HCT116 (cell line): Measurements from ENCODE around the gene MYLIP. TPM values are rescaled to one million over a fixed set of nuclear protein-coding genes. Genes with fewer than 3 reads are reported as not detected.

Source experiments
- ATAC-seq: fragments of 200-7000 bp; cut with Tn5 transposase; 2 replicates; pipeline ENCODE4 v1.9.1; 2020; ENCODE audit warnings: mild to moderate bottlenecking, moderate library complexity
- BruUV-seq: library from RNA; stranded (reverse); fragments of 400-500 nt; replicated peaks from 2 replicates; lab custom pipeline; 2021; lab: Mats Ljungman, UMichigan
- CTCF ChIA-PET: fragments of 300-600 bp; sonication (Branson Sonifier 250); formaldehyde crosslinking; loops from one replicate; lab custom pipeline; 2021; ENCODE audit warnings: antibody characterized with exemption; lab: Charles Lee
- POLR2A ChIA-PET: fragments of 300-600, 350-600 bp; sonication (Branson Sonifier 250); formaldehyde crosslinking; loops from one replicate; lab custom pipeline; 2021; ENCODE audit warnings: antibody characterized with exemption; lab: Charles Lee
- RAD21 ChIA-PET, 2 experiments: fragments of 300-600 bp; sonication (Branson Sonifier 250); formaldehyde crosslinking; loops; one replicate each; lab custom pipeline; 2023; ENCODE audit warnings: low total read pairs in 2 of 2; ENCODE audit not compliant: uncharacterized antibody in 2 of 2, unreplicated experiment in 2 of 2, low non-redundant PET in 1 of 2; lab: Charles Lee
- DNase-seq: peaks from one replicate; pipeline ENCODE4 v3.0.0-alpha.2; 2010; ENCODE audit warnings: low read depth, low spot score
- H2AFZ ChIP-seq: fragments of 200-600 bp; shearing (Covaris generic), sonication (generic); 2 replicates; pipeline ENCODE4 v1.6.1; 2017; ENCODE audit warnings: low read depth, mixed run types, mixed read lengths, antibody characterized with exemption, low read length; ENCODE audit not compliant: poor library complexity, severe bottlenecking
- H3K27ac ChIP-seq: 2 replicates; pipeline ENCODE4 v1.5.1; 2012; ENCODE audit warnings: low read depth, low read length
- H3K27me3 ChIP-seq: fragments of 200-600 bp; sonication (generic); 2 replicates; pipeline ENCODE4 v1.6.1; 2016; ENCODE audit warnings: mixed run types, low read length, mixed read lengths; ENCODE audit not compliant: insufficient read depth
- H3K36me3 ChIP-seq, 2 experiments: fragments of 200-500 bp in 1 of 2; fragments of 200-600 bp in 1 of 2; sonication (Bioruptor generic) in 1 of 2; sonication (generic) in 1 of 2; 2 replicates each; pipeline versions ENCODE4 v1.5.1 to v1.6.1; 2014 to 2016; ENCODE audit warnings: low read length in 2 of 2, inconsistent platforms in 1 of 2, mixed read lengths in 1 of 2, mixed run types in 1 of 2; ENCODE audit not compliant: insufficient read depth in 2 of 2, control insufficient read depth in 1 of 2
- H3K4me1 ChIP-seq, 2 experiments: fragments of 200-600 bp in 1 of 2; sonication (generic) in 1 of 2; 2 replicates each; pipeline versions ENCODE4 v1.5.1 to v1.6.1; 2012 to 2017; ENCODE audit warnings: low read length in 2 of 2, inconsistent platforms in 1 of 2, mild to moderate bottlenecking in 1 of 2, mixed read lengths in 1 of 2, mixed run types in 1 of 2, moderate library complexity in 1 of 2; ENCODE audit not compliant: insufficient read depth in 2 of 2, control insufficient read depth in 1 of 2
- H3K4me2 ChIP-seq: fragments of 200-600 bp; sonication (generic); 2 replicates; pipeline ENCODE4 v1.6.1; 2017; ENCODE audit warnings: mixed run types, low read length, mixed read lengths
- H3K4me3 ChIP-seq, 2 experiments: fragments of 200-600 bp in 1 of 2; sonication (generic) in 1 of 2; replicated peaks in 1 of 2; 2 replicates each; pipeline ENCODE4 v1.5.1; 2011 to 2016; ENCODE audit warnings: low read length in 2 of 2, control low read depth in 1 of 2, low read depth in 1 of 2, mild to moderate bottlenecking in 1 of 2, mixed read lengths in 1 of 2, mixed run types in 1 of 2
- H3K79me2 ChIP-seq: fragments of 200-600 bp; sonication (generic); 2 replicates; pipeline ENCODE4 v1.6.1; 2017; ENCODE audit warnings: mild to moderate bottlenecking, mixed run types, low read length, moderate library complexity, mixed read lengths; ENCODE audit not compliant: insufficient read depth
- H3K9ac ChIP-seq: fragments of 200-600 bp; sonication (generic); 2 replicates; pipeline ENCODE4 v1.6.1; 2016; ENCODE audit warnings: low read length, mixed read lengths
- H3K9me2 ChIP-seq: fragments of 200-600 bp; sonication (generic), shearing (Covaris generic); 2 replicates; pipeline ENCODE4 v1.6.1; 2017; ENCODE audit warnings: mixed run types, mild to moderate bottlenecking, moderate library complexity; ENCODE audit not compliant: insufficient read depth
- H3K9me3 ChIP-seq, 2 experiments: fragments of 200-500 bp in 1 of 2; fragments of 200-600 bp in 1 of 2; sonication (Bioruptor generic) in 1 of 2; sonication (generic) in 1 of 2; 2 replicates each; pipeline ENCODE4 v1.6.1; 2014 to 2017; ENCODE audit warnings: low read length in 2 of 2, mixed read lengths in 2 of 2, inconsistent platforms in 1 of 2, low read depth in 1 of 2, mild to moderate bottlenecking in 1 of 2, mixed run types in 1 of 2, moderate library complexity in 1 of 2; ENCODE audit not compliant: control insufficient read depth in 1 of 2, insufficient read depth in 1 of 2
- H4K20me1 ChIP-seq: fragments of 200-600 bp; sonication (generic), shearing (Covaris generic); 2 replicates; pipeline ENCODE4 v1.6.1; 2017; ENCODE audit warnings: mixed run types, mild to moderate bottlenecking, moderate library complexity; ENCODE audit not compliant: insufficient read depth
- CEBPB ChIP-seq: IDR thresholded peaks from 2 replicates; pipeline ENCODE4 v1.6.1; 2012; ENCODE audit warnings: low read depth
- EGR1 ChIP-seq: IDR thresholded peaks from 2 replicates; pipeline ENCODE4 v1.6.1; 2012; ENCODE audit warnings: low read depth
- EZH2 ChIP-seq: fragments of 200-600 bp; sonication (generic); IDR thresholded peaks from 2 replicates; pipeline ENCODE4 v1.6.1; 2017; ENCODE audit warnings: antibody characterized with exemption, mixed run types
- FOSL1 ChIP-seq: IDR thresholded peaks from 2 replicates; pipeline ENCODE4 v1.6.1; 2012; ENCODE audit warnings: low read depth
- JUND ChIP-seq: IDR thresholded peaks from 2 replicates; pipeline ENCODE4 v1.6.1; 2012
- RAD21 ChIP-seq: IDR thresholded peaks from 2 replicates; pipeline ENCODE4 v1.6.1; 2012; ENCODE audit warnings: low read depth, mild to moderate bottlenecking
- REST ChIP-seq: IDR thresholded peaks from 2 replicates; pipeline ENCODE4 v1.6.1; 2012; ENCODE audit warnings: low read depth
- SIN3A ChIP-seq: IDR thresholded peaks from 2 replicates; pipeline ENCODE4 v1.6.1; 2012; ENCODE audit warnings: low read depth
- ZBTB33 ChIP-seq: IDR thresholded peaks from 2 replicates; pipeline ENCODE4 v1.6.1; 2011; ENCODE audit warnings: mild to moderate bottlenecking, low read length, moderate library complexity; ENCODE audit not compliant: insufficient replicate concordance; ENCODE audit errors: extremely low read depth
- ZNF274 ChIP-seq: fragments of 200-500 bp; sonication (Bioruptor generic); IDR thresholded peaks from 2 replicates; pipeline ENCODE4 v1.6.1; 2014; ENCODE audit warnings: mild to moderate bottlenecking, low read depth, low read length, inconsistent platforms
- intact Hi-C: fragments of 100-400 bp; cut with micrococcal nuclease; formaldehyde crosslinking; loops from 2 replicates; pipeline ENCODE4 v1.10.0; 2022
- total RNA-seq: library from RNA; stranded (reverse); gene quantifications from one replicate; pipeline ENCODE4 v1.2.1, GENCODE V29; 2021; ENCODE audit not compliant: unreplicated experiment

The MYLIP gene
- total RNA-seq, 1 experiment from 2014 or later = 10.6 TPM

GRCh38 chr6:16082361-16082760, 46.5 kb upstream of the MYLIP start:
- H3K4me2 ChIP-seq = no peak overlapping the region
- peaks cover 5% of the 10 kb centered on the region; the same call in 1 of the 2 replicates for H3K27me3 ChIP-seq
- H3K9ac ChIP-seq = no peak overlapping the region
- H3K27ac ChIP-seq = no peak overlapping the region
- no peak for DNase-seq
- ATAC-seq = no peak
- no peak overlapping the region for H2AFZ ChIP-seq
- CTCF ChIA-PET = no interaction called here
- no peaks in the 10 kb centered on the region for H3K36me3 ChIP-seq
- RAD21 ChIA-PET = no interaction called here
- no peaks in the 10 kb centered on the region for H3K9me3 ChIP-seq
- H3K79me2 ChIP-seq = no peaks in the 10 kb centered on the region
- POLR2A ChIA-PET = no interaction called here
- H3K9me2 ChIP-seq = no peaks in the 10 kb centered on the region
- no TSS peak for BruUV-seq
- H4K20me1 ChIP-seq = no peaks in the 10 kb centered on the region
- TF ChIP-seq SIN3A = no peak
- TF ChIP-seq FOSL1 = no peak
- no peak for TF ChIP-seq CEBPB
- TF ChIP-seq RAD21 = no peak
- no peak for TF ChIP-seq JUND
- no peak for TF ChIP-seq REST
- TF ChIP-seq EGR1 = no peak
- no peak for TF ChIP-seq ZBTB33
- no peak for TF ChIP-seq EZH2
- TF ChIP-seq ZNF274 = no peak
- no peak overlapping the region for H3K4me3 ChIP-seq
- H3K4me1 ChIP-seq = no peaks in the 10 kb centered on the region
- intact Hi-C loops = no loop called here
